ENCODE measurements around the gene ZBTB16.

DNA sequence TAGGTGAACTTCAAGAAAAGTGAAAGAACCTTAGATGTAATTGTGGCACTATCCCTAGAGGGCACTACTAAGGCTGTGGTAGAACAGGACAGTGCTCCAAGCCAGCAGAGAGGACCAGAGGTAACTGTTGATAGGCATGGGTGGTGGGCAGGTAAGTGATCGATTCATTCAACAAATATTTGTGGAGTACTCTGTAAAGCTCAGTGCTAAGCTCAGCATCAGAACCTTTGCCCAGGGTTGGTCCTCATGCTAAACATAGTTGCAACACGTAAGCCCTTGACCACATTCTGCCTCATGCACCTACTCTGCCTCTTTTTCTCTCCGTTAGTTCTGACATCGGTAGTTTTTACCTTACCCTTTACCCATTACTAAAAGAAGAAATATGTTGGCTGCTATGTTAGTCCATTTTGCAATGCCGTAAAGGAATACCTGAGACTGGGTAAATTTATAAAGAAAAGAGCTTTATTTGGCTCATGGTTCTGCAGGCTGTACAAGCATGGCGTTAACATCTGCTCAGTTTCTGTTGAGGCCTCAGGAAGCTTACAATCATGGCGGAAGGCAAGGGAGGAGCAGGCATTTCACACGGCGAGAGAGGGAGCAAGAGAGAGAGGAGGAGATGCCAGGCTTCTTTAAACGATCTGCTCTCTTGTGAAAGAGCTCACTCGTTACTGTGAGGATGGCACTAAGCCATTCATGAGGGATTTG lies 218.3 kb downstream of the ZBTB16 start:
- TF ChIP-seq, protein P1, sequence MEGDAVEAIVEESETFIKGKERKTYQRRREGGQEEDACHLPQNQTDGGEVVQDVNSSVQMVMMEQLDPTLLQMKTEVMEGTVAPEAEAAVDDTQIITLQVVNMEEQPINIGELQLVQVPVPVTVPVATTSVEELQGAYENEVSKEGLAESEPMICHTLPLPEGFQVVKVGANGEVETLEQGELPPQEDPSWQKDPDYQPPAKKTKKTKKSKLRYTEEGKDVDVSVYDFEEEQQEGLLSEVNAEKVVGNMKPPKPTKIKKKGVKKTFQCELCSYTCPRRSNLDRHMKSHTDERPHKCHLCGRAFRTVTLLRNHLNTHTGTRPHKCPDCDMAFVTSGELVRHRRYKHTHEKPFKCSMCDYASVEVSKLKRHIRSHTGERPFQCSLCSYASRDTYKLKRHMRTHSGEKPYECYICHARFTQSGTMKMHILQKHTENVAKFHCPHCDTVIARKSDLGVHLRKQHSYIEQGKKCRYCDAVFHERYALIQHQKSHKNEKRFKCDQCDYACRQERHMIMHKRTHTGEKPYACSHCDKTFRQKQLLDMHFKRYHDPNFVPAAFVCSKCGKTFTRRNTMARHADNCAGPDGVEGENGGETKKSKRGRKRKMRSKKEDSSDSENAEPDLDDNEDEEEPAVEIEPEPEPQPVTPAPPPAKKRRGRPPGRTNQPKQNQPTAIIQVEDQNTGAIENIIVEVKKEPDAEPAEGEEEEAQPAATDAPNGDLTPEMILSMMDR (IDR thresholded peaks at IDR 0.05), result no peak
- TF ChIP-seq POLR2A (IDR thresholded peaks at IDR 0.05), result no peak
